ENCODE results near the gene ARHGEF7. TPM values are rescaled to one million over a fixed set of nuclear protein-coding genes. Genes with fewer than 3 reads are reported as not detected.

The ARHGEF7 gene
- total RNA-seq, 1 donor from 2014 or later, result 95.7 TPM

GRCh38 chr13:111354789-111355188 is 239.7 kb downstream of the ARHGEF7 start:
- intact Hi-C loops (cut with micrococcal nuclease), result no loop called here
- Mint-ChIP-seq H3K36me3 (ENCODE audit: low read depth) (no peaks in the 10 kb centered on the region), H3K27me3 (no peaks in the 10 kb centered on the region), H3K9me3 (peaks cover 3% of the 10 kb centered on the region), H3K4me3 (no peak overlapping the region), H3K4me1 (no peaks in the 10 kb centered on the region), H3K27ac (no peak overlapping the region)
- no peak for TF ChIP-seq CTCF (IDR thresholded peaks at IDR 0.05)
- ATAC-seq (ENCODE audit: low read depth), result no peak
- ChIA-PET CTCF (no interaction called here), POLR2A (no interaction called here)
- no peak for DNase-seq

Other genes starting within 250 kb of the ARHGEF7 start
- gene ANKRD10, start 200.2 kb upstream of the ARHGEF7 start, total RNA-seq, result 212 and 256 TPM in 2 replicates
- gene TEX29, start 205.3 kb downstream of the ARHGEF7 start, total RNA-seq, result 0.35 and 0.54 TPM in 2 replicates

Data from activated B cell treated with CpG ODN at 0.5 μM for 24 hours (primary cell).